HPDE6-E6E7 (cell line): ENCODE data around the gene ABL2.
A peak's percentile ranks its signal among the peaks of the same experiment; 100 is the strongest.
"Not testable (repeated sequence)": the region's sequence is repeated elsewhere in the genome, so short reads cannot be mapped to it uniquely, and the experiment has no call there.

ENCODE experiments used
- DNase-seq: peaks from one replicate; pipeline ENCODE4 v3.0.0; 2011; ENCODE audit warnings: missing footprints; ENCODE audit errors: extremely low spot score

ABL2 gene

DNA sequence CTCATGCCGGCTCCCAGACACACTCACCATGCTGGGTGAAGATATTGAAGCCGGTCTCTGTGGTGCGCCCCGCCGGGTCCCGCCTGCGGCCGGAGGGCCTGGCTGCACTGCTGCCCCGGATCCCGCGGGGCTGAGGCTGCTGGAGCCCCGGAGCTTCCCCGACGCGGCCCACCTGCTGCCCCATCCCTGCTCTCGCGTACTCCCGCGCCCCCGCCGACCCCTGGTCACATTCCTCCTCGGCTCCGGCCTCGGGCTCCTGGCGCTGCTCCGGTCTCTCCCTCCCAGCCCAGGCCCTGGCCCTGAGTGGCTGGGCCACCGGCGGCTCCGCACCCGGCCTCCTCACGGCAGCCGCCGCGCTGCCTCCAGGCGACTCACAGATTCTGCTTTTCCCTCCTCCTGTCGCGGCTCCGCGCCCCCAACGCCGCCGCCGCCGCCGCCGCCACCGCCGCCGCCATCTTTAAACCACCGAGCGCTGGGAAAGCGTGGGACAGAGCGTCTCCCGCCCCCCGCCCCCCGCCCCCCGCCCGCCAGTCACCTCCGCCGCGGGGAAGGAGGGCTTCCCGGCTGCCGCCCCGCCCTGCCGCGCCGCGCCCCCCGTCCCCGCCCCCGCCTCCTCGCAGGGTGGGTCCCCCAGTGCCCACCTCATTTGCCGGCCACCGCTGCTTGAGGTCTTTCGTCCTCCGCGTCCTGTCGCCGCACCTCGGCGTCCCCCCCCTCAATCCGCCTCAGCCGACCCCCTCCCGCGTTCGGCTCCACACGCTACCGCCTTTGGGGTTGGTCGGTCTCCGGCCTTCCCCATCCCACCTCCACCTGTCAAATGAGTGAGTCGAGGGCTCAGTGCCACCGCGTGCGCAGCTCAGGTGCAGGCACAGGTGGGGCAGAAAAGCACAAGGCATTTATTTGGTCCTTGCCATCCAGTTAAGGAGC, at the start of gene ABL2:
Gene ABL2, minus strand, starts transcription at position 464 of the 927 bp plus-strand sequence. Its CDS starts 280 bp downstream, at position 184.
- peak; percentile 37 for DNase-seq

DNA sequence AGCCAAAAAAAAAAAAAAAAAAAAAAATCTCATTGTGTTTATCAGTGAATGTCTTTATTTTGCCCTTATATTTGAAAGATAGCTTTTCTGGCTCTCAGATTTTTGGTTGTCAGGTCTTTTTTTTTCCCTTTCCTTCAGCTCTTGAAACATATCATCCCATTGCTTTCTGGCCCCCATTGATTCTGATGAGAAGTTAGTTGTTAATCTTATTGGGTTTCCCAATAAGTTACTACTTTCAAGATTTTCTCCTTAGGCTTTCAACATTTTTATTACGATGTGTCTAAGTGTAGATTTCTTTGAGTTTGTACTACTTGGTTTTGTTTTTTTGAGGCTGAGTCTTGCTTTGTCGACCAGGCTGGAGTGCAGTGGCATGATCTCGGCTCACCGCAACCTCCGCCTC, 49.4 kb upstream of the ABL2 start:
- DNase-seq, result no peak

DNA sequence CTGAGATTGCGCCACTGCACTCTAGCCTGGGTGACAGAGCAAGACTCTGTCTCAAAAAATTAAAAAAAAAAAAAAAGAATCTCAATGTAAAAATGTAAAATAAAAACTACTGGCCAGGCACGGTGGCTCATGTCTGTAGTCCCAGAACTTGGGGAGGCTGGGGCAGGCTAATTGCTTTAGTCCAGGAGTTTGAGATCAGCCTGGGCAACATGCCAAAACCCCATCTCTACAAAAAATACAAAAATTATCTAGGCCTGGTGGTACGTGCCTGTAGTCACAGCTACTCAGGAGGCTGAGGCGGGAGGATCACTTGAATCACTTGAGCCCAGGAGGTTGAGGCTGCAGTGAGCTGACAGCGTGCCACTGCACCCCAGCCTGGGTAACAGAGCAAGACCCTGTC, 44.9 kb upstream of the ABL2 start:
- DNase-seq, result not testable (repeated sequence)

DNA sequence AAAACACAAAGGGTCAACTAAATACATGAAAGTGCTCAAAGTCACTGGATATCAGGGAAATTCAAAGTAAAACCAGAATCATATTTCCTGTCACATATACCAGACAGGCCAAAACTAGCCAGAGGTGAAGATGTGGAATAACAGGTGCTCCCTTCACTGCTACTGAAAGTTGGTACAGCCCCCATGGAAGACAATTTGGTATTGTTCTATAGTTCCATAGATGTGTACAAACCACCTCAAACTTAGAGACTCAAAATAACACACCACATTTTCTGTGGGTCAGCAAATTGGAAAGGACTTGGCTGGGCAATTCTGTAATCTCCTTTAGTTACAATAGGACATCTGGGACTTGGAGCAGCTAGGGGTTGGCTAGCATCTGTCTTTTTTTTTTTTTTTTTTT, 39.6 kb upstream of the ABL2 start:
- no peak for DNase-seq

DNA sequence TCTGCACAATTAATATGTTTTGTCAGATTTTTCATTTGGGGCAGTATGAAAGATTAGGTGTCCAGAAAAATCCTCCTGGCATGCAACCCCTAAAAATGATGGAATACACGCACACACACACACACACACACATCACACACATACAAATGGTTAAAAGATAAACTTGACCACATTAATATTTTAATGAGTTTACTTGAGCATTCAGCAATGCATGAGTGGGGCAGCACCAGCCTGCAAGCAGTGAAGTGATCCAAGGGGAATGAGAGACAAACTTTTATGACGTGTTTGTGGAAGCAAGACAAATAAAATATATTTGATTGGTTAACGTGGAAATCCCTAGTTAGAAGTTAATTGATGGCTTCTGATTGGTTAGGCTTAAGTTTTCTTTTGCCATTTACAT, 35.0 kb upstream of the ABL2 start:
- DNase-seq, result no peak

DNA sequence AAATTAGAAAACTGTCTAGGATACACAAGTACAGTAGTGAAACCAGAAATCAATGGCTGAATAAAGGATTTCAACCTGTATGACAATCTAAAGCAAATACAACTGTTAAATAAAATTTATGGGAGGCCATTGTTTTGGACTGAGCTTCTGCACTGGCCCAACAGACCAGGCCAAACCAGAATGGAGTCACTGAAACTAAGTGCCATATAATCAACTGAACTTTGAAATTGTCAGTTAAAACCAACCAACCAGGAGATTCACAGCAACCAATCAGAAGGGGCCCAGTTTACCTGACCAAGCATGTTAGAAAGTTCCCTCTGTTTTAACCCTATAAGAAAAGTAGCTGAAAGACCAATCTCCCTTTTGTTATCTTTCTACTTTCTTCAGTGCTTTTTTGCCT, 33.6 kb upstream of the ABL2 start:
- no peak for DNase-seq

DNA sequence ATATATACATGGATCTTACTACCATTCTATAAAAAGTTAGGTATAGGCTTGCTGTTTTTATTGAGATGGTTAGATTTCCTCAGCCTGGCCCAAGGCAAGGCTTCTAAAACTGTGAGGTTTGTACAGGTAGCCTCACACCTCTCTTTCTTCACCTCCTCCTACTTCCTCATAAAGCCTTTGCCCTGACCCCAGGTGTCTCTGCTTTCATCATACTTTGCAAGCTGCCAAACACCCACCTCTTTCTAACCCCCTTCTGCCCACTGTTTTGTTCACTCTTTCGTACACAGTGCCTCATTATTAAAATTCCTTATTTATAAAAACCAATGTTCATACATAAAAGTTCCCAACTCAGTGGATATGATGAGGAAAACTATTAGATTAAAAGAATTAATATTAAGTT, 32.7 kb upstream of the ABL2 start:
- DNase-seq, result no peak

DNA sequence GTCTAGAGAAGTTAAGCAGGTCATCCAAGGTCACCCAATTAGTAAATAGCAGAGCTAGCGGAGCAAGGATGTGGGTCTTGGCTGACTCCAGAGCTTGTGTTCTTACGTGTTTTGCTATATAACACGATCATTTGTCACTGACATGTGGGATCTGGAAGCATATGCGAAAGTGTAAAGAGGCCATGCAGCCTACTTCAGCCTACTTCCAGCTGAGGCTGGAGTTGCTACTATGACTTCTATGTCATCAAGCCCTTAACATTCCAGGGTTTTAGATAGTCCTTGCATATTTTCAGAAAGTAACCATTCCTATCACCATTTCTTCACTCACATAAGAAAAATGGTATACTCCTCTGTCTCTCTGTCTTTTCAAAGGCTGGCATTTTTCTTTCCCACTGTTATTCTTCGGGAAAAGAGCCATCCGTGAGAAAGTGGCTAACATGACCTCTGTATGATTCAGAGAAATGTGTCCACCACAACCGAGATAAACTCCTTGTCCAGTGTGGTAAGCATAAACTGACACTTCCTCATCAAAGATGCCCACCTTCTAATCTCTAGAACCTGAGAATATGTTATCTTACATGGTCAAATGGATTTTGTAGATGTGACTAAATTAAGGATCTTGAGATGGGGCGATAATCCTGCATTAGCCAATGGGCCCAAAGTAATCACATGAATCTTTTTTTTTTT, 24.0 kb upstream of the ABL2 start:
- no peak for DNase-seq

DNA sequence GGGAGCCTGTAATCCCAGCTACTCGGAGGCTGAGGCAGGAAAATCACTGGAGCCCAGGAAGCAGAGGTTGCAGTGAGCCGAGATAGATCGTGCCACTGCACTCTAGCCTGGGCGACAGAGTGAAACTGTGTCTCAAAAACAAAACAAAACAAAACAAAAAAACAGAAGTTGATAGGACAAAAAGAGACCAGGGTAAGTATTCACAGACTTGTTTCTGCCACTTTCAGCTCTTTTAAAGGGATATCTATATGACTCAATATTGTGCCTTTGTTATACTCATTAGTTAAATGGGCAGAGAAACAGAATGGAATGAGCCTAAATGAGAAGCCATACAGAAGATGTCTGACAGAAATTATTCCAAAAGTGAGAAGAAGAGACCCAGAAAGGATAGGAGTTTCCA, 23.1 kb upstream of the ABL2 start:
- no peak for DNase-seq

DNA sequence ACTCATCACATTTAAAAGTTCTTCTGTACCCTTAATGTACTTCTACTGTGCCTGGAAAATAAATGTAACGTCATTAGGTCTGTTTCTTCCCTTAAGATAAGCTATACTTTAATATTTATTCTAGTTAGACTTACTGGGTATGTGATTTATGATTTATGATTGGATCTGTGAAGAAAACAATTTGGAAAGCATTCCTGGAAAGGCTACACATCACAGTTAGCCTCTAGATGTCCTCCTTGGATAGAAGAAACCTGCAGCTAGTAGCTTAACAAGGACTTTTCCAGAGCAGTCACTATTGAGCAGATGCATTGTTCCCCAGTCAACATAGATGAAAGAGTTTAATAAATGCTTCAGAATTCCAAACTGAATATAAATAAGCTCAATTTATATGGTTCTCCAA, 22.2 kb upstream of the ABL2 start:
- DNase-seq, result peak; percentile 17

DNA sequence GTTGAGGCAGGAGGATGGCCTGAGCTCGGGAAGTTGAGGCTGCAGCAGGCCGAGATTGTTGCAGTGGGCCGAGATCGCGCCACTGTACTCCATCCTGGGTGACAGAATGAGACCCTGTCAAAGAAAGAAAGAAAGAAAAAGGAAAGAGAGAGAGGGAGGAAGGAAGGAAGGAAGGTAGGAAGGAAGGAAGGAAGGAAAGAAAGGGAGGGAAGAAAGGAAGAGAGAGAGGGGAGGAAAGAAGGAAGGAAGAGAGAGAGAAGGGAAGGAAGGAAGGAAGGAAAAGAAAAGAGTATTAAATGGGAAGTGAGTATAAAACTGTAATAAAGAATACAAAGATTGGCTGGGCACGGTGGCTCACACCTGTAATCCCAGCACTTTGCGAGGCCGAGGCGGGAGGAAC, 18.4 kb upstream of the ABL2 start:
- DNase-seq, result no peak

DNA sequence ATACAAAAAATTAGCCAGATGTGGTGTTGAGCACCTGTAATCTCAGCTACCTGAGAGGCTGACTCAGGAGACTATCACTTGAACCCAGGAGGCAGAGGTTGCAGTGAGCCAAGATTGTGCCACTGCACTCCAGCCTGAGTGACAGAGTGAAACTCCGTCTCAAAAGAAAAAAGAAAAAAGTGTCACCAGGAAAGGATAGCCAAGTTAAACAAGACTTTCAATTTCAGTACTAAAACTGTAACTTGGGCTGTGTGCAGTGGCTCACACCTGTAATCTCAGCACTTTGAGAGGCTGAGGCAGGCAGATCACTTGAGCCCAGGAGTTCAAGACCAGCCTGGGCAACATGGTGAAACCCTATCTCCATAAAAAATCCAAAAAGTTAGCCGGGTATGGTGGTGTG, 15.9 kb upstream of the ABL2 start:
- not testable (repeated sequence) for DNase-seq

DNA sequence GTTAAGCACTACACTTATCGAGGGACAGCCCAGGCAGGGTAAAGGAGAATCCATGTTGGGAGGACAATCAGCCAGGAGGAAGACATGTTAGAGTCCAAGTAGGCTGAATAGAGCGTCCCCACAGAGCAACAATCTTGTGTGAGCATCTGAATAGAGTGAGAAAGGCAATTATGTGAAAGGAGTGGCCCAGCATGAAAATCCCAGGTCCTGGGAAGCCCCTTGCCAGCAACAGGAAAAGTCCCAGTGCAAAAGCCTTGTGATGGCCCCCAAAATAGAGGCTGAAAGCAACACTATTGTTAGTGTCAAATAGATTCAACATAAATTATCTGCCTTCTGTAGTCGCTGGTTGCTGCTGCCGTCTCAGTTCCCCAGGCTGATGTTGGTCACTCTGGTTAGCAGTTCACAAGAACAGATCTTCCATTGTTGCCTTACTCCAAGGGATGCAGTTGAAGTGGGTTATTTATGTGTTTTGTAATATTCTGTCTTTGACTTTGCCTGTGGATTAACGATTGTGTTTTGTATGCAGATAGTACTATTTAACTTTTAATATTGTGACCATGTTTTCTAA, 12.1 kb upstream of the ABL2 start:
- no peak for DNase-seq

DNA sequence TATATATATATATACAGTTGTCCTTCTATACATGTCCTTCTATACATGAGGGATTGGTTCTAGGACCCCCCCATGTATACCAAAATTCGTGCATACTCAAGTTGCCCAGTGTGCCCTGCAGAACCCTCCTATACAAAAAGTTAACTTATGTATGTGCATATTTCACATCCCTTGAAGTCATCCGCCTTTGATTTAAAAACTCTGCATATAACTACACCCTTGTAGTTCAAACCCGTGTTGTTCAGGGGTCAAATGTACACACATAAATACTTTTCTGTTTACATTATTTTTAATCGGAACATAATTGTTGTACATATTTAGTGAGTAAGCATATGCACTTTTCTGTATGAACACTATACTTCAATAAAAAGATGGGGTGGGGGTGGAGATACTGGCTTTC, 7.7 kb upstream of the ABL2 start:
- DNase-seq, result no peak

DNA sequence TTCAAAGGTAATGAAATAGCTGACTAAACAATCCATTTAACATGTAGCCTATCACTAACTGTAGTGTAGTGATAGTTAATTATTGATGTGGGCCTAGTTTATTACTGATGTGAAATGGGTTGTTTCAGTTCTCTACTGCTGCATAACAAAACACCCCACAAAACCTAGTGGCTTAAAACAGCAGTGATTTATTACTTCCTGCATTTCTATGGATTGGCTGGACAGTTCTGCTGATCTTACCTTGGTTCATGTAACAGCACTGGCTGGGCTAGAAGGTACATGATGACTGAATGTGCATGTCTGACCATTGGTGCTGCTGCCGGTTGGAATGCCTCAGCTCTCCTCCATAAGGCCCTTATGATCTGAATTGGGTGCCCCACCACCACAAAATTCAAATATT, 5.4 kb upstream of the ABL2 start:
- no peak for DNase-seq

DNA sequence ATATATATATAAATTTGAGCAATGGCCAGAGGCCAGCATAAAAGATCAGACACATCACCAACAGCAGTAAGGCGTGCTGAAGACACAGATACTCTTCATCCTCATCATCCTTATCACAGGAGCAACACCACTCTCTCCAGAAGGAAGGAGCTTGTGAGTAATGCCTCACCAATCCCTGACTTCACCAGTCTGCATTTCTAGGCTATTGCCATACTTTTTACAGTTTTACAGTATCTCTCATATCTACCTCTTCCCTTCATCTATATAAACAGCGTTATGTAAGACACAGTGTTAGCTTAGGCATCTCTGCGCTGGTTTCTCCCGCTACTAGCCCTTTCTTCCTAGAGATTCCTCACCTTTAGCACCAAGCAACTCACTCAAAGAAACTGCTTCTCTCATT, 2.4 kb upstream of the ABL2 start:
- no peak for DNase-seq

DNA sequence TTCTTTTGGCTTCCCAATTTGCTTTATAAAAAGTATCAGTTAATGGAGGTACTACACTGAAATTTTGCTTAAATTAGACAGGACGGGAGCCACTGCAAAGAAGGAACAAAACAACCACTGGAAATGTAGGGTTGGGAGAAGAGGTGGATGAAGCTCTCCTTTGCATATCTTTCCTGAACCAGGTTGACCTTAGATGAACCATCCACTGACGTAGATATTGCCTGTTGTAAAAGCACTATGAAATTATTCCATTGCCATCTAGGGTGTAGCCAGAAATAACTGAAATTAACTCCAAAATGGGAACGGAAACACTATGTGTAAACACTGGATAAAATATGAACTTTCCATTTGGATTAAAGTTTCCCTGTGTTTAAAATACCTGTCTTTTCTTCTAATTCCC, 1.2 kb upstream of the ABL2 start:
- no peak for DNase-seq

DNA sequence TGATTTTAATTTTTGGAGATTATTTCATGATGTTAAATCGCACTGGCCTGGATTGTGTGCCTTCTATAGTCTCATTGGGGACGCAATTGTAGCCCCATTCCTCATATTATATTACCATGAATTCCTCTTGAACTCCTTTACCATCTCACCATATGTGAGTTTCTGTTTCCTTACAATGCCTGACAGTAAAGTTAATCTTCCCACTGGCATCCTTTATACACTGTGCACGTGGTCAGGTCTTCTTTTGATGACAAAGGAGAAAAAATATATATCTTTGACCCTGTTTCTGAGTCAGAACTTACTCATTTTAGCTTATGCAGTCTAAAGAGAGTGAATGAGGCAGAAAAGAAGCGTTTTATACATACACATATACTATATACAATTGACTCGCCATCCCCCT, 774 bp upstream of the ABL2 start:
- DNase-seq, result peak; percentile 57

DNA sequence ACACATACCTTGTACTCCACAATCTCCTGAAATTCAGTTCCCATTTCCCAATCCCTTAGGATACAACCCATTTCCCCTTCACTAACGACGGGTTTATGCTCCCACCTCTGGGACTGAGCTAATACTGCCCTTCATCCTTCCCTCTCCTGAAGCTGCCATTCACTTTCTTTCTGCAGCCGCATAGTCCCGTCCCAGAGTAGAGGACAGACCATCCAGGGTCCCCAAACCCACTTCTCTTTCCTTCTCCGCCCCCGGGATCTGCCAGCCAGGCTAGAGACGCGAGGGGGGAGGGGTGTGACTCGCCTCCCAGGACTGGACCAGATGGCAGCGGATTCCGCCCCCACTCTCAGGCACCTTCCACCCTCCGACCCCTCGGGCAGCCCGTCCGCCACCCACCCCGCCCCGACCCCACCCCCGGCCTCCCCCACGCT, 679 bp downstream of the ABL2 start:
- peak; percentile 22 for DNase-seq

DNA sequence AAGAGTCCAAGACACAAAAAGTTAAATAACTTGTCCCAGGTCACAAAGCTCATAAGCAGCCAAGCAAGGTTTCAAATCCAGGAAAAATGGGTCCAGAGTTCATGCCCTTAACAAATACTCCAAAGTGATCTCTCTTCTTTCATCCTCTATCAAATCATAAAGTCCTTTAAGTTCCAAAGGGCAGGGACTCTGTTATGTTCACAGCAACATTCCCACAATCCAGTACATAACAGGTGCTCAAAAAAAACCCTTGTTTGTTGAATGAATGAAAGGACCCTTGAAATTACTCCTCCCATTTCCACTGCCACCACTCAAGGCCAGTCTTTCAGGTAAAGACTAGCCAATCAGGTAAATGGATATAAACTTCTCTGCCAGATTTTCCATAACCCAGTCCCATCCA, 2.7 kb downstream of the ABL2 start:
- no peak for DNase-seq

DNA sequence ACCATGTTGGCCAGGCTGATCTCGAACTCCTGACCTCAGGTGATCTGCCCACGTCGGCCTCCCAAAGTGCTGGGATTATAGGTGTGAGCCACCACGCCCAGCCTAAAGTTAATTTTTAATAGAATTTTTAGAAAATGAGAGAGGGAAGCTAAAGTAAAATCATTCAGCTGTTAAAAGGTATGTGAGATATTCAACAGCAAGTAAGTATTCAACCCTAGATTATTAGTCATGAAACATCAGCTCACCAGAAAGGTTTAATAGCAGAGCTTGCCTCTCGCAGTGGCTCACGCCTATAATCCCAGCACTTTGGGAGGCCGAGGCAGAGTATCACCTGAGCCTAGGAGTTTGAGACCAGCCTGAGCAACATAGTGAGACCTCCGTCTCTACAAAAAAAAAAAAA, 5.0 kb downstream of the ABL2 start:
- not testable (repeated sequence) for DNase-seq

DNA sequence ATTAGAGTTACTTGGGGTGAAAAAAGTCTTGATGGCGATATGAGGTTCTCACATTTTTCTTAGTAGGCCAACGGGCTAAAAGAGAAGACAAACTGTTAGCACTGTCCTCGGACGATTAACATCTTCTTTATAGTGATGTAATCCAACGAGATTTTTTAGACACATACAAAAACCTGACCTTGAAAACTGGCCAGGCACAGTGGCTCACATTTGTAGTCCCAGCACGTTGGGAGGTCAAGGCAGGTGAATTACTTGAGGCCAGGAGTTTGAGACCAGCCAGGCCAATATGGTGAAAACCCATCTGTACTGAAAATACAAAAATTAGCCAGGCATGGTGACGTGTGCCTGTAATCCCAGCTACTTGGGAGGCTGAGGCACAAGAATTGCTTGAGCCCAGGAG, 8.4 kb downstream of the ABL2 start:
- not testable (repeated sequence) for DNase-seq
